ENCODE measurements around the gene CCDC170.
"Not testable (repeated sequence)": the region's sequence is repeated elsewhere in the genome, so short reads cannot be mapped to it uniquely, and the experiment has no call there.

Gene CCDC170

GRCh38 chr6:151544884-151545283 lies 51.1 kb downstream of the CCDC170 start:
- DNase-seq (ENCODE audit: low spot score): not testable (repeated sequence)

GRCh38 chr6:151546941-151547659 lies 53.3 kb downstream of the CCDC170 start:
- no peak for DNase-seq (ENCODE audit: low spot score)

- no peak for DNase-seq (ENCODE audit: low spot score)
Measured at GRCh38 chr6:151548201-151548600, 54.4 kb downstream of the CCDC170 start.

- no peak for DNase-seq (ENCODE audit: low spot score)
Measured at GRCh38 chr6:151549790-151550189, 56.0 kb downstream of the CCDC170 start.

- DNase-seq (ENCODE audit: low spot score): no peak
Measured at GRCh38 chr6:151550618-151551017, 56.8 kb downstream of the CCDC170 start.

- DNase-seq (ENCODE audit: low spot score): no peak
Measured at GRCh38 chr6:151551223-151551857, 57.5 kb downstream of the CCDC170 start.

- no peak for DNase-seq (ENCODE audit: low spot score)
Measured at GRCh38 chr6:151553416-151554165, 59.8 kb downstream of the CCDC170 start.

GRCh38 chr6:151561238-151561637 lies 67.4 kb downstream of the CCDC170 start:
- no peak for DNase-seq (ENCODE audit: low spot score)

- no peak for DNase-seq (ENCODE audit: low spot score)
Measured at GRCh38 chr6:151564654-151565053, 70.8 kb downstream of the CCDC170 start.

GRCh38 chr6:151565940-151566339 lies 72.1 kb downstream of the CCDC170 start:
- DNase-seq (ENCODE audit: low spot score): no peak

GRCh38 chr6:151566557-151566956 lies 72.7 kb downstream of the CCDC170 start:
- DNase-seq (ENCODE audit: low spot score): no peak

- DNase-seq (ENCODE audit: low spot score): no peak
Measured at GRCh38 chr6:151576633-151577032, 82.8 kb downstream of the CCDC170 start.

- DNase-seq (ENCODE audit: low spot score): no peak
Measured at GRCh38 chr6:151577257-151577656, 83.4 kb downstream of the CCDC170 start.

- no peak for DNase-seq (ENCODE audit: low spot score)
Measured at GRCh38 chr6:151585741-151586140, 91.9 kb downstream of the CCDC170 start.

- DNase-seq (ENCODE audit: low spot score): no peak
Measured at GRCh38 chr6:151589667-151590066, 95.8 kb downstream of the CCDC170 start.

GRCh38 chr6:151590742-151591141 lies 96.9 kb downstream of the CCDC170 start:
- no peak for DNase-seq (ENCODE audit: low spot score)

GRCh38 chr6:151592449-151593159 lies 98.8 kb downstream of the CCDC170 start:
- DNase-seq (ENCODE audit: low spot score): no peak

GRCh38 chr6:151609146-151609902 lies 115.5 kb downstream of the CCDC170 start:
- DNase-seq (ENCODE audit: low spot score): no peak

- DNase-seq (ENCODE audit: low spot score): no peak
Measured at GRCh38 chr6:151610326-151610725, 116.5 kb downstream of the CCDC170 start.

GRCh38 chr6:151614630-151615029 lies 120.8 kb downstream of the CCDC170 start:
- no peak for DNase-seq (ENCODE audit: low spot score)

- DNase-seq (ENCODE audit: low spot score): no peak
Measured at GRCh38 chr6:151616091-151616513, 122.3 kb downstream of the CCDC170 start.

GRCh38 chr6:151616600-151616999 lies 122.8 kb downstream of the CCDC170 start:
- DNase-seq (ENCODE audit: low spot score): no peak

All from cerebellar cortex (tissue), 1 donor.